Parathyroid adenoma (tissue), 2 donors: Measurements from ENCODE around the gene FUOM.

Experiments
- H2AFZ ChIP-seq: fragments of 300-600 bp; sonication (generic); one replicate; pipeline ENCODE4 v1.7.0; 2017; ENCODE audit warnings: antibody characterized with exemption, mild to moderate bottlenecking
- H3K27ac ChIP-seq: fragments of 300-600 bp; sonication (generic); one replicate; pipeline ENCODE4 v1.7.0; 2017
- H3K27me3 ChIP-seq: fragments of 300-600 bp; sonication (generic); one replicate; pipeline ENCODE4 v1.7.0; 2017; ENCODE audit warnings: low read length; ENCODE audit not compliant: control insufficient read depth, insufficient read depth
- H3K36me3 ChIP-seq: fragments of 300-600 bp; sonication (generic); one replicate; pipeline ENCODE4 v1.7.0; 2017; ENCODE audit warnings: low read length; ENCODE audit not compliant: control insufficient read depth, insufficient read depth
- H3K4me1 ChIP-seq: fragments of 300-600 bp; sonication (generic); one replicate; pipeline ENCODE4 v1.7.0; 2017; ENCODE audit warnings: control low read depth
- H3K4me2 ChIP-seq: fragments of 300-600 bp; sonication (generic); one replicate; pipeline ENCODE4 v1.7.0; 2017; ENCODE audit warnings: low read length
- H3K4me3 ChIP-seq: fragments of 300-600 bp; sonication (generic); one replicate; pipeline ENCODE4 v1.7.0; 2017; ENCODE audit warnings: low read depth, low read length
- H3K79me2 ChIP-seq: fragments of 300-600 bp; sonication (generic); one replicate; pipeline ENCODE4 v1.7.0; 2017; ENCODE audit warnings: control low read depth
- H3K9ac ChIP-seq: fragments of 300-600 bp; sonication (generic); one replicate; pipeline ENCODE4 v1.7.0; 2017; ENCODE audit warnings: mild to moderate bottlenecking
- H3K9me3 ChIP-seq: fragments of 300-600 bp; sonication (generic); one replicate; pipeline ENCODE4 v1.7.0; 2017; ENCODE audit warnings: low read length; ENCODE audit not compliant: control insufficient read depth
- TF ChIP-seq, protein P1 (sequence below): fragments of 300-600 bp; sonication (generic); IDR thresholded peaks from one replicate; pipeline ENCODE4 v1.7.0; 2017; ENCODE audit warnings: antibody characterized with exemption, mild to moderate bottlenecking
- donor health status: primary hyperparathyroidism.

FUOM gene

GRCh38 chr10:133350283-133350949, 7.4 kb downstream of the FUOM start:
- TF ChIP-seq, protein P1, sequence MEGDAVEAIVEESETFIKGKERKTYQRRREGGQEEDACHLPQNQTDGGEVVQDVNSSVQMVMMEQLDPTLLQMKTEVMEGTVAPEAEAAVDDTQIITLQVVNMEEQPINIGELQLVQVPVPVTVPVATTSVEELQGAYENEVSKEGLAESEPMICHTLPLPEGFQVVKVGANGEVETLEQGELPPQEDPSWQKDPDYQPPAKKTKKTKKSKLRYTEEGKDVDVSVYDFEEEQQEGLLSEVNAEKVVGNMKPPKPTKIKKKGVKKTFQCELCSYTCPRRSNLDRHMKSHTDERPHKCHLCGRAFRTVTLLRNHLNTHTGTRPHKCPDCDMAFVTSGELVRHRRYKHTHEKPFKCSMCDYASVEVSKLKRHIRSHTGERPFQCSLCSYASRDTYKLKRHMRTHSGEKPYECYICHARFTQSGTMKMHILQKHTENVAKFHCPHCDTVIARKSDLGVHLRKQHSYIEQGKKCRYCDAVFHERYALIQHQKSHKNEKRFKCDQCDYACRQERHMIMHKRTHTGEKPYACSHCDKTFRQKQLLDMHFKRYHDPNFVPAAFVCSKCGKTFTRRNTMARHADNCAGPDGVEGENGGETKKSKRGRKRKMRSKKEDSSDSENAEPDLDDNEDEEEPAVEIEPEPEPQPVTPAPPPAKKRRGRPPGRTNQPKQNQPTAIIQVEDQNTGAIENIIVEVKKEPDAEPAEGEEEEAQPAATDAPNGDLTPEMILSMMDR = no peak
- no peak overlapping the region for H3K9ac ChIP-seq
- no peaks in the 10 kb centered on the region for H3K27me3 ChIP-seq
- no peaks in the 10 kb centered on the region for H3K79me2 ChIP-seq
- H3K4me2 ChIP-seq = no peak overlapping the region
- H2AFZ ChIP-seq = no peak overlapping the region
- no peaks in the 10 kb centered on the region for H3K9me3 ChIP-seq
- H3K36me3 ChIP-seq = no peaks in the 10 kb centered on the region
- H3K4me3 ChIP-seq = no peak overlapping the region
- no peak overlapping the region for H3K27ac ChIP-seq
- H3K4me1 ChIP-seq = no peaks in the 10 kb centered on the region

- H3K9ac ChIP-seq = no peak overlapping the region
- no peaks in the 10 kb centered on the region for H3K9me3 ChIP-seq
- no peak overlapping the region for H2AFZ ChIP-seq
- no peak overlapping the region for H3K27ac ChIP-seq
- H3K4me1 ChIP-seq = no peaks in the 10 kb centered on the region
- no peaks in the 10 kb centered on the region for H3K36me3 ChIP-seq
- no peak overlapping the region for H3K4me3 ChIP-seq
- H3K4me2 ChIP-seq = no peak overlapping the region
- no peaks in the 10 kb centered on the region for H3K27me3 ChIP-seq
- H3K79me2 ChIP-seq = no peaks in the 10 kb centered on the region
- TF ChIP-seq, protein P1 = no peak
Observed at GRCh38 chr10:133349577-133350011, 8.2 kb downstream of the FUOM start.

DNA sequence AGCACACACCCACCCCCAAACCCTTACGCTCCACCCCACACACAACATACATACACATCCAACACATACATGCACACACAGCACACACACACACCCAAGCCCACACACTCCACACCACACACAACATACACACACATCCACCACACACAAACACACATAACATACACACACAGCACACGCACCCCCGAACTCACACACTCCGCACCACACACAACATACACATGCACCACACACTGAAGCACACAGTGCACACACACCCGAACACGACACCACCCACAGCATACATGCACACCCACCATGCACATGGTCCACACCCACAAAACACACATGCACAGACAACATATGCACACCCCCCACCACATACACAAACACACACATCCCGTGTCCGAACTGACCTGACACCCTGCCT, 8.7 kb downstream of the FUOM start:
- H3K4me1 ChIP-seq = no peaks in the 10 kb centered on the region
- no peak overlapping the region for H3K27ac ChIP-seq
- H2AFZ ChIP-seq = no peak overlapping the region
- H3K9me3 ChIP-seq = no peaks in the 10 kb centered on the region
- H3K27me3 ChIP-seq = no peaks in the 10 kb centered on the region
- no peaks in the 10 kb centered on the region for H3K79me2 ChIP-seq
- no peak overlapping the region for H3K9ac ChIP-seq
- no peak overlapping the region for H3K4me3 ChIP-seq
- H3K36me3 ChIP-seq = no peaks in the 10 kb centered on the region
- H3K4me2 ChIP-seq = no peak overlapping the region
- TF ChIP-seq, protein P1 = no peak

DNA sequence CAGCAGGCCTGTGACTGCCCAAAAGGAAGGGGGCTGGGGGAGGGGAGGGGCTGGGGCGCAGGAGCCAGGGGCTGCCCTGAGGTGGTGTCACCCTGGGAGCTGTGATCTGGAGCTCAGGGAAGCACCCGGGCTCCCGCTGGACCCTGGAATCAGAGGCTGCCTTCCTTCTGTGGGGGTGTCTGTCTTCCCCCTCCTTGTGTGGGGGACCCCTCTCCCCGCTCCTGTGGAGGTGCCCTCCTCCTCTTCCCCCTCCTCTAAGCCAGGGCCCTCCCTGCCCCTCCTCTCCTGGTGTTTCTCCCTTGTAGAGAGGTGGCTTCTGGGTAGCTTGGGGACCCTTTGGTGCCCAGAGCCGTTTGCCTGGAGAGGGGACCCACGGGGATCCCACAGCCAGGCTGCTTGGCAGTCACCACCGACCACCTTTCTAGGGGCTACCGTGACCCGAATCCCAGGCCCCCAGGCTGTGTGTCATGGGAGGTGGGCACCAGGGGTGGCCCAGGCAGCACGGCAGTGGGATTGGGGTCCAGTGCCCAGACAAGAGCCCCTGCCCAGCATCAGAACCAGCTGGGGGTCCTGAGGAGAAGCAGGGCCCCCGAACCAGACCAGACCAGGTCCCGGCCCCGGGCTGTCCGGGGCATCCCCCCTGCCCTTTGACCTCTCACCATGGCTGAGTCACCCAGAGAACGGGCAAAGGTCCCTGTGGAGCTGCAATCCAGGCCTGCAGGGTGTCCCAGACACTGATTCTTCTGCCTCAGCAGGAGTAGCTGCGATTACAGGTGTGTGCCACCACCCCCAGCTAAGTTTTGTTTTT, 9.9 kb downstream of the FUOM start:
- Histone ChIP-seq H3K4me1 (no peaks in the 10 kb centered on the region), H3K27me3 (no peaks in the 10 kb centered on the region), H2AFZ (no peak overlapping the region), H3K79me2 (no peaks in the 10 kb centered on the region), H3K4me3 (no peak overlapping the region), H3K9me3 (no peaks in the 10 kb centered on the region), H3K27ac (no peak overlapping the region), H3K4me2 (no peak overlapping the region), H3K9ac (no peak overlapping the region), H3K36me3 (no peaks in the 10 kb centered on the region)
- TF ChIP-seq, protein P1 = no peak
